ENCODE data around the gene BAHD1.

- TF ChIP-seq CTCF (IDR thresholded peaks at IDR 0.05) (no peak), EP300 (IDR thresholded peaks at IDR 0.05) (no peak)
Measured at GRCh38 chr15:40410476-40410875, 30.3 kb upstream of the BAHD1 start.

Data from ovary (tissue), 3 donors.